NOMO-1 treated with dmso at 0.1 percent for 144 hours (cell line): ENCODE results near the gene ZNF544.
"Not testable (repeated sequence)": the region's sequence is repeated elsewhere in the genome, so short reads cannot be mapped to it uniquely, and the experiment has no call there.

Source experiments
- DNase-seq: peaks from one replicate; lab custom pipeline; 2025; ENCODE audit not compliant: unreplicated experiment; lab: John Stamatoyannopoulos, UW

Gene ZNF544

GRCh38 chr19:58304748-58305064 is 76.0 kb downstream of the ZNF544 start:
- DNase-seq, result no peak

DNA sequence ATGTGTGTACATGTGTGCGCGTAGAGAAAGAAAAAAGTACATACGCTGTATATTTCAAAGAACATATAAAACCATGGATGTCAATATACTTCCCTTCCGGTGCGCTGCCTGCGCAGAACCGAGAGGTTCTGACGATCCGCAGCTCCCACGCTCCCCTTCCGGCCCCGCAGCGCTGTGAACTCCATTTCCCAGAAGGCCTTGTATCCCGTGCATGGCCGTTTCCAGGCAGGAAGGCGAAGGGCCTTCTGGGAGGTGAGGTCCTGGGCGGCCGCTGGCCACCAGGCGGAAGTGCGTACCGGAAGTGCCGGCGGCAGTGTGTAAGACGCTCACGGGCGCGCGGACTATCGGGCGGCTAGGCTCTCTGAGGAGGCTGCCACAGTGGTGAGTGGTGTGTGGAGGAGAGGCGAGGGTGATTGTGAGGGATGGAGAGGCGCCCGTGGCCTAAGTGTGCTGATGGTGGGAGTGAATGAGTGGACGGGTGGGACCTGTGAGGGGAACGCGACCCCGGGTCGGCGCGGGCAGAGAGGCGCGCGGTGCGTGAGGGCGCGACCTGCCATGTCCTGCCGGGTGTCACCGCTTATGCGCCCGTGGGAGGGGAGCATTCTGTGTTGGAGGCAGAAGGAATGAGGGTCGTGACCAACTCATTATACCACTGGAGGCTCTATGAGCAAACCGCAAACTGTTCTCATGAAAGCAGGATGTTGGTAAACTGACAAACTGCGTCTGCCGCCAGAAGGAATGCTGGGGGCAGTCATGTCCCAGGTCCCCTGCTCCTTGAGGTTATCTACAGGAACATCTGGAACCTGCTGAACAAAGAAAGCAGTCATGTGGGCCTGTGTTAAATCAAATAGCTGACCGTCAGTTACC is 76.6 kb downstream of the ZNF544 start, which contains the start of gene ERVK3-1:
Gene ERVK3-1 (plus strand): TSS at position 313 of the 867 bp plus-strand sequence. CDS start 6,792 bp downstream, outside the sequence.
- peak; percentile 99 for DNase-seq

- DNase-seq, result peak; percentile 0
Observed at GRCh38 chr19:58305932-58306323, 77.2 kb downstream of the ZNF544 start.

GRCh38 chr19:58307736-58308135 is 79.0 kb downstream of the ZNF544 start:
- DNase-seq, result no peak

DNA sequence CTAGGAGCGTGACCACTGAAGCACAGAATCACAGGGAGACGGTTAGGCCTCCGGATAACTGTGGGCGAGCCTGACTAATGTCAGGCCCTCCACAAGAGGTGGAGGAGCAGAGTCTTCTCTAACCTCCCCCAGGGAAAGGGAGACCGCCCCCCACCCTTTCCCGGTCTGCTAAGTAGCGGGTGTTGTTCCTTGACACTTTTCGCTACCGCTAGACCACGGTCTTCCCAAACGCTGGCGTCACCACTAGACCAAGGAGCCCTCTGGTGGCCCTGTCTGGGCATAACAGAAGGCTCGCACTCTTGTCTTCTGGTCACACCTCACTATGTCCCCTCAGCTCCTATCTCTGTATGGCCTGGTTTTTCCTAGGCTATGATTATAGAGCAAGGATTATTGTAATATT is 82.0 kb downstream of the ZNF544 start:
- not testable (repeated sequence) for DNase-seq

DNA sequence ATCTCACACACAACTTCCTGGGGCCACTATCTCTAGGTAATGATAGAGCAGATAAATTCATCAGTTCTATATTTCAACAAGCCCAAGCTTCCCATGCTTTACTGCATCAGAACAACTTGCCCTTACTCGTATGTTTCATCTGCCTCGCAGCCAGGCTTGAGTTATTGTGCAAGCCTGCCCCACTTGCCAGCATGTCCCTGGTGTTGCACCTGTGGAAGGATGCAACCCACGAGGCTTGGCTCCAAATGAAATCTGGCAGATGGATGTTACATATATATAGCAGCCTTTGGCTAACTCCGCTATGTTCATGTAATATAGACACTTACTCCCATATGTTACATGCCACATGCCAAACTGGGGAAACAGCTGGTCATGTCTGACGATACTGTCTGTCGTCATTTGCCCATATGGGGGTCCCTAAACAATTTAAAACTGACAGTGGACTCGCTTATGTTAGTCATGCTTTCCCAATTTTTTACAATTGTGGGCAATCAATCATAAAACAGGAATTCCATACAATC is 82.7 kb downstream of the ZNF544 start:
- no peak for DNase-seq
